Epithelial cell of umbilical artery (primary cell): ENCODE data around the gene EPYC. TPM values are rescaled to one million over a fixed set of nuclear protein-coding genes. Genes with fewer than 3 reads are reported as not detected.

Experiments
- total RNA-seq: library from RNA; depleted of rRNA; stranded (reverse); fragments of >200 nt; gene quantifications from 2 replicates; pipeline ENCODE4 v1.2.3, GENCODE V29; 2014

The EPYC gene
- total RNA-seq = not detected in 2 replicates

GRCh38 chr12:91004872-91005271 lies at the start of gene EPYC:
TSS of gene EPYC (minus strand) at chr12:91004972. CDS start at chr12:91002565, 2,407 bp downstream.

GRCh38 chr12:90954921-90955320 lies 49.9 kb downstream of the EPYC start, which contains the start of gene CCER1:
TSS of gene CCER1 (minus strand) at chr12:90955176. CDS start at chr12:90954742, 434 bp downstream.

Other genes with a start within 250 kb of the EPYC start
- not detected in 2 replicates for gene CCER1, start 49.8 kb downstream of the EPYC start, total RNA-seq
- gene KERA, start 53.1 kb upstream of the EPYC start, total RNA-seq = not detected in 2 replicates
- 2.3 and 7.1 TPM in 2 replicates for gene LUM, start 106.5 kb upstream of the EPYC start, total RNA-seq
- gene DCN, start 177.8 kb upstream of the EPYC start, total RNA-seq = 8.8 and 47.1 TPM in 2 replicates